Suprapubic skin (tissue), 4 donors: ENCODE data around the gene EIF5. TPM values are rescaled to one million over a fixed set of nuclear protein-coding genes. Genes with fewer than 3 reads are reported as not detected.

Experiments
- DNase-seq, 2 donors: peaks; one replicate each; pipeline ENCODE4 v3.0.0-alpha.2; 2019; ENCODE audit warnings: low spot score in 2 of 2
- H3K27ac ChIP-seq: fragments of 200-600 bp; sonication (generic); one replicate; pipeline ENCODE4 v1.5.1; 2019
- H3K27me3 ChIP-seq: fragments of 200-600 bp; sonication (generic); one replicate; pipeline ENCODE4 v1.5.1; 2019
- H3K36me3 ChIP-seq: fragments of 200-600 bp; sonication (generic); one replicate; pipeline ENCODE4 v1.5.1; 2019
- H3K4me1 ChIP-seq: fragments of 200-600 bp; sonication (generic); one replicate; pipeline ENCODE4 v1.5.1; 2019
- H3K4me3 ChIP-seq: fragments of 200-600 bp; sonication (generic); one replicate; pipeline ENCODE4 v1.5.1; 2019; ENCODE audit warnings: mild to moderate bottlenecking
- H3K9me3 ChIP-seq: fragments of 200-600 bp; sonication (generic); one replicate; pipeline ENCODE4 v1.5.1; 2019
- CTCF ChIP-seq, 2 donors: fragments of 200-600 bp in 1 of 2; fragments of 450-650 bp in 1 of 2; sonication (generic) in 1 of 2; IDR thresholded peaks; one replicate each; pipeline ENCODE4 v1.5.1; 2016 to 2019; ENCODE audit warnings: antibody characterized with exemption in 2 of 2, mild to moderate bottlenecking in 1 of 2, moderate library complexity in 1 of 2
- EP300 ChIP-seq: sonication (generic); formaldehyde crosslinking; IDR thresholded peaks from one replicate; pipeline ENCODE4 v1.6.1; 2017; ENCODE audit warnings: antibody characterized with exemption
- POLR2A ChIP-seq, 2 donors: fragments of 450-650 bp; IDR thresholded peaks; one replicate each; pipeline ENCODE4 v1.6.1; 2017; ENCODE audit warnings: antibody characterized with exemption in 2 of 2, mild to moderate bottlenecking in 2 of 2, moderate library complexity in 2 of 2
- POLR2AphosphoS5 ChIP-seq, 3 donors: sonication (generic); formaldehyde crosslinking; IDR thresholded peaks; one replicate each; pipeline ENCODE4 v1.6.1; 2017; ENCODE audit warnings: antibody characterized with exemption in 3 of 3
- WGBS: methylation state at CpG from one replicate; pipeline ENCODE4 v1.1.5; 2018; 5-methylcytosine and 5-hydroxymethylcytosine counted together
- total RNA-seq, 4 donors: library from RNA; depleted of rRNA; stranded (reverse); fragments of >200 nt; gene quantifications; one replicate each; pipeline ENCODE4 v1.1.0, GENCODE V29; 2016

EIF5 gene
- 100 to 1,000 TPM; 167 to 241 (median 194) TPM for total RNA-seq

GRCh38 chr14:103333754-103334643 is at the start of gene EIF5:
Gene EIF5 (plus strand): TSS chr14:103334237. CDS start chr14:103335861, 1,624 bp downstream.
- peaks cover 34% of the 10 kb centered on the region for H3K36me3 ChIP-seq
- H3K9me3 ChIP-seq = no peaks in the 10 kb centered on the region
- H3K27me3 ChIP-seq = no peaks in the 10 kb centered on the region
- H3K4me1 ChIP-seq = peaks cover 35% of the 10 kb centered on the region
- TF ChIP-seq CTCF (IDR thresholded peaks at IDR 0.05) (peak; percentile 16 to 45), EP300 (no peak), POLR2A (IDR thresholded peaks at IDR 0.05) (peak; percentile 96 to 99), POLR2AphosphoS5 (IDR thresholded peaks at IDR 0.05) (peak; percentile 85 to 97 (median 95))
- peak within 1 kb of the TSS; percentile 100 for H3K27ac ChIP-seq
- DNase-seq = peak; percentile 100
- 0% methylated on average over 42 of the region's 103 CpGs for WGBS
- H3K4me3 ChIP-seq = peak within 1 kb of the TSS; percentile 99

GRCh38 chr14:103284574-103285467 is 49.2 kb upstream of the EIF5 start:
- Histone ChIP-seq H3K36me3 (no peaks in the 10 kb centered on the region), H3K4me1 (no peaks in the 10 kb centered on the region), H3K27ac (no peak overlapping the region), H3K27me3 (peaks cover 8% of the 10 kb centered on the region), H3K4me3 (no peak overlapping the region), H3K9me3 (no peaks in the 10 kb centered on the region)
- DNase-seq = no peak
- WGBS = 64% methylated on average over 9 of the region's 9 CpGs
- TF ChIP-seq CTCF (IDR thresholded peaks at IDR 0.05) = no peak
- TF ChIP-seq EP300 = no peak
- no peak for TF ChIP-seq POLR2AphosphoS5 (IDR thresholded peaks at IDR 0.05)
- no peak for TF ChIP-seq POLR2A (IDR thresholded peaks at IDR 0.05)

- Histone ChIP-seq H3K4me3 (no peak overlapping the region), H3K27me3 (peaks cover 8% of the 10 kb centered on the region), H3K4me1 (no peaks in the 10 kb centered on the region), H3K27ac (no peak overlapping the region), H3K9me3 (no peaks in the 10 kb centered on the region), H3K36me3 (no peaks in the 10 kb centered on the region)
- DNase-seq = no peak
- TF ChIP-seq EP300 (no peak), CTCF (IDR thresholded peaks at IDR 0.05) (no peak), POLR2A (IDR thresholded peaks at IDR 0.05) (no peak), POLR2AphosphoS5 (IDR thresholded peaks at IDR 0.05) (no peak)
- WGBS = 72% methylated on average over 2 of the region's 2 CpGs
Measured at GRCh38 chr14:103286460-103286859, 47.6 kb upstream of the EIF5 start.

GRCh38 chr14:103286968-103287850 is 46.8 kb upstream of the EIF5 start:
- Histone ChIP-seq H3K4me3 (no peak overlapping the region), H3K36me3 (no peaks in the 10 kb centered on the region), H3K4me1 (no peaks in the 10 kb centered on the region), H3K27ac (no peak overlapping the region), H3K9me3 (no peaks in the 10 kb centered on the region), H3K27me3 (peaks cover 9% of the 10 kb centered on the region)
- 77% methylated on average over 13 of the region's 20 CpGs for WGBS
- no peak for DNase-seq
- TF ChIP-seq POLR2A (IDR thresholded peaks at IDR 0.05) (no peak), EP300 (no peak), POLR2AphosphoS5 (IDR thresholded peaks at IDR 0.05) (no peak), CTCF (IDR thresholded peaks at IDR 0.05) (no peak)
